Fibroblast of the aortic adventitia (primary cell): ENCODE data around the gene SCN5A. TPM values are rescaled to one million over a fixed set of nuclear protein-coding genes. Genes with fewer than 3 reads are reported as not detected.
A peak's percentile ranks its signal among the peaks of the same experiment; 100 is the strongest.

Experiments
- DNase-seq: peaks from one replicate; pipeline ENCODE4 v3.0.0-alpha.2; 2010; ENCODE audit warnings: low read depth
- H3K4me3 ChIP-seq: 2 replicates; pipeline ENCODE4 v1.5.1; 2011; ENCODE audit warnings: low read depth, mild to moderate bottlenecking, control low read depth, low read length, moderate library complexity
- CTCF ChIP-seq: IDR thresholded peaks from 2 replicates; pipeline ENCODE4 v1.5.1; 2011; ENCODE audit warnings: mild to moderate bottlenecking, low read length, control low read depth, inconsistent platforms; ENCODE audit not compliant: insufficient read depth
- total RNA-seq: library from RNA; depleted of rRNA; stranded (reverse); fragments of >200 nt; gene quantifications from 2 replicates; pipeline ENCODE4 v1.2.3, GENCODE V29; 2012; ENCODE audit warnings: low replicate concordance

The SCN5A gene
- 0.08 and 0.99 TPM in 2 replicates for total RNA-seq

DNA sequence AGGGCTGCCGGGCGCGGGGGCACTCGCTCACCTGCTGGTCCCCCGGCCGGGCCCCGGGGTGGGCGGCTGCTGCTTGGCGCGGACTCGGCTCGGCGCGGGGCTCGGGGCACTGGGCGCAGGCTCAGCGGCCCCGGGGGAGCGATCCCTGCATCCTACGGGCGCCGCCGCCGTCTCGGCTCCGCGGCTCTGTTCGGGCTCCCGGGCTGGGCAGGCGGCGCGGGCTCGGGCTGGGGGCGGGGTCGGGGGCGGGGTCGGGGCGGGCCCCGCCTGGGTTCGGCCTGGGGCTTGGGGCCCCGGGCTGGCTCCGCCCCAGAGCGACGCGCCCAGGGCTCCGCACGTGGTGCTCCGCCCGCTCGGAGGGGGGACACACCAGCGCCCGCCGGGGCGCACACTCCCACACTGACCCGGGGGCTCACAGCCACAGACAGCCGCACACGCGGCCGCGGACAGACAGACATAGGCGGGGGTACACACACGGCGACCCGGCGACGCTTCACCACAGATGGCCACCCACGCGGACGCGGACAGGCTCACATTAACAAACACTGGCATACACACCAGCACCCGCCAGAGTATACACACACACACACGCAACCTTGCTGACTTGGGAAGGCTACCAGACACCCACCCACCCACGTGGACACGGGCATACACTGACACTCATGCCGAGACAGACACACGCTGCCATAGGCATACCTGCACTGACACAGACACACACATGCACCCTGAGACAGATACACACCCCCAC, at the start of gene SCN5A:
Gene SCN5A, minus strand, starts transcription at position 188 of the 748 bp plus-strand sequence. CDS start 16,380 bp downstream, outside the sequence.
- H3K4me3 ChIP-seq, result peak within 1 kb of the TSS; percentile 59
- TF ChIP-seq CTCF, result no peak
- DNase-seq, result no peak

GRCh38 chr3:38698760-38699159, 49.3 kb upstream of the SCN5A start:
- no peak for TF ChIP-seq CTCF
- H3K4me3 ChIP-seq, result no peak overlapping the region
- no peak for DNase-seq

GRCh38 chr3:38698061-38698460, 48.6 kb upstream of the SCN5A start:
- no peak for TF ChIP-seq CTCF
- no peak overlapping the region for H3K4me3 ChIP-seq
- DNase-seq, result no peak

DNA sequence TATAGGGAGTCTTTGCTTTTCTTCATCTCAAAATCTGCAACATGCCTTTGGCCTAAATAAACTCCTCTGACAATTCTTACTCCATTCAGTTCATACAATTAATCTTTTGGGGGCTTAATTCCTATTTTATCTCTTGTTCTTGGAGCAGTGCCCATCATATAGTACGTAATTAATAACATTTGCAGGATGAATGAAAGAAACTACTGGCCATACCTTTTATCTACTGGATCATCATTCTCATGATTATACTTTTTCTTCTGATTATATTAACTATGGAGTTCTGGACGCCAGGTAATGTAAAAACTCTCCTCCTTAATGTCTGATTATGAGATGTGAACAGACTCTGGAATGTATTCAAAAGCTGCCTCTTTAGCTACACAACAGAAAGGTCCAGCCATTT, 46.5 kb upstream of the SCN5A start:
- no peak for DNase-seq
- TF ChIP-seq CTCF, result no peak
- no peak overlapping the region for H3K4me3 ChIP-seq

- DNase-seq, result peak; percentile 10
- TF ChIP-seq CTCF, result no peak
- no peak overlapping the region for H3K4me3 ChIP-seq
Observed at GRCh38 chr3:38690185-38690584, 40.7 kb upstream of the SCN5A start.

DNA sequence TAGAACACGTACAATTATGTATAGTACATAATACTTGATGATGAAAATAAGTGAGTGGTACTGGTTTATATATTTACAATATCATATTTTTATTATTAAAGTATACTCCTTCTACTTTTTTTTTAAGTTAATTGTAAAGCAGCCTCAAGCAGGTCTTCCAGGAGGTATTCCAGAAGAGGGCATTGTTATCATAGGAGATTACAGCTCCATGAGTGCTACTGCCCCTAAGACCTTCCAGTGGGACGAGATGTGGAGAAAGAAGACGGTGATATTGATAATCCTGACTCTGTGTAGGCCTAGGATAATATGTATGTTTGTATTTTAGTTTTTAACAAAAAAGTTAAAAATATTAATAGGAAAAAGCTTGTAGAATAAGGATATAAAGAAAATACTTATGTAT, 40.3 kb upstream of the SCN5A start:
- peak; percentile 35 for DNase-seq
- TF ChIP-seq CTCF, result no peak
- H3K4me3 ChIP-seq, result no peak overlapping the region

- DNase-seq, result no peak
- TF ChIP-seq CTCF, result no peak
- no peak overlapping the region for H3K4me3 ChIP-seq
Observed at GRCh38 chr3:38689346-38689745, 39.9 kb upstream of the SCN5A start.
